HL-60 (cell line): ENCODE measurements around the gene PDGFD.

Experiments used
- CTCF ChIP-seq: IDR thresholded peaks from one replicate; pipeline ENCODE4 v1.5.1; 2011; ENCODE audit warnings: low read length, control low read depth, inconsistent platforms; ENCODE audit not compliant: insufficient read depth
- GABPA ChIP-seq: IDR thresholded peaks from 2 replicates; pipeline ENCODE4 v1.6.1; 2012; ENCODE audit warnings: low read depth

GRCh38 chr11:104089481-104089880 is 74.5 kb downstream of the PDGFD start:
- TF ChIP-seq CTCF (no peak), GABPA (no peak)
